ENCODE data around the gene NUDT21.

NUDT21 gene

DNA sequence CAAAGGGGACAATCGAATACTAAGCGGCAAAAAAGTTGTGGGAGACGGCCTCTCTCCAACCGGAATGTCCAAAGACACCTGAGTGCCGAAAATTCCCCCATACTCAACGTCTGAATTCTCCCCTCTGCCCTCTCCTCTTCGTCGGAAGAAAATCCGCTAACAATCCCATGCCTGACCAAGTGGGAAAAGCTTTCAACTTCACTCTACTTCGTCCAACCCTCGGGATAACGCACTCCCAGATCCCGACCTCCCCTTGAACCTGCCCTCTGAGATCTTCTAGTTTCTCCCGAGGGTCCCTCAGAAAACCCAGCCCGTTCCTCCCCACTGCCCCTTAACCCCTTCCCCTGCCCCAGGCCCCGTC lies 26.7 kb downstream of the NUDT21 start:
- DNase-seq (ENCODE audit: insufficient read length) = no peak

DNA sequence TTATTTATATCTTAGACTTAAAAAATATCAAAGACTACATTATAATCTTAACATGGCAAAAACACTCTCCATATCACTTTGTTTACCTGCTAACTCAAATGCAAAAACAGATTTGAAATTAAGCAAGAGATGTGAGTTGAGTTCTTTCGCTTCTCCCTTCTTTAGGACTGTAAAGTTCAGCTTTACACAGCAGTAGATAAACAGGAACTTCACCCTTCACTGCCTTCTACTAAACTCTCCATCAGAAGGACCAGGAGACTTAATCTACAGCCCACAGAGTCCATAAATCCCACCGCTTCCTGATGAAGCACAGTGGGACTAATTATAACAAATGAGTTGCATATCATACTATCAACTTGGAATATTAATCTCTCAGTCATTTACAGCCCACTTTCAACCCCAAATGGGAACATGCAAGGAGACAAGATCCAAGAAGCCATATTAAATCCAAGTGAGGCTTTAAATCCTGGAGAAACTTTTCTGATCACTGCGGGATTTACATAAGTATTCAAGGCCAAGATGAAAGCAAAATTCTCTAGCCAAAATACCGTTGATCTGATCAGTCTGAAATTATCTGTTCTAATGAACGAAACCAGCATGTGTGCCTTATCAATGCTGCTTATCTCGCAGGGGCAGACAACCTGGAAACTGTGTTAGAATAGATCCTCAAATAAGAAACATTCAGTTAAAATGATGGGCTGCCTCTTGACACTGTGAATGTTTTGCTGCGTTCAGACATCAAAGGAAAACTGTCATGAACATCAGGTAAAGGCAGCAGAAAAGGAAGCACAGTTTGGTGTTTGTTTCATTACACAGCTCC lies 27.3 kb downstream of the NUDT21 start:
- DNase-seq (ENCODE audit: insufficient read length) = no peak
- FAIRE-seq = peak; percentile 70
- TF ChIP-seq TAF1 (IDR thresholded peaks at IDR 0.05; ENCODE audit: borderline replicate concordance, low read depth, low read length) = no peak
- no peak for TF ChIP-seq POLR2A (IDR thresholded peaks at IDR 0.05; ENCODE audit: low read depth, low read length)
- TF ChIP-seq POLR2AphosphoS5 (IDR thresholded peaks at IDR 0.05; ENCODE audit: low read depth, low read length) = no peak

More for the DNA sequence above, 26.7 kb downstream of the NUDT21 start:
- no peak for FAIRE-seq
- no peak for TF ChIP-seq TAF1 (IDR thresholded peaks at IDR 0.05; ENCODE audit: borderline replicate concordance, low read depth, low read length)
- no peak for TF ChIP-seq POLR2AphosphoS5 (IDR thresholded peaks at IDR 0.05; ENCODE audit: low read depth, low read length)
- TF ChIP-seq POLR2A (IDR thresholded peaks at IDR 0.05; ENCODE audit: low read depth, low read length) = no peak

DNA sequence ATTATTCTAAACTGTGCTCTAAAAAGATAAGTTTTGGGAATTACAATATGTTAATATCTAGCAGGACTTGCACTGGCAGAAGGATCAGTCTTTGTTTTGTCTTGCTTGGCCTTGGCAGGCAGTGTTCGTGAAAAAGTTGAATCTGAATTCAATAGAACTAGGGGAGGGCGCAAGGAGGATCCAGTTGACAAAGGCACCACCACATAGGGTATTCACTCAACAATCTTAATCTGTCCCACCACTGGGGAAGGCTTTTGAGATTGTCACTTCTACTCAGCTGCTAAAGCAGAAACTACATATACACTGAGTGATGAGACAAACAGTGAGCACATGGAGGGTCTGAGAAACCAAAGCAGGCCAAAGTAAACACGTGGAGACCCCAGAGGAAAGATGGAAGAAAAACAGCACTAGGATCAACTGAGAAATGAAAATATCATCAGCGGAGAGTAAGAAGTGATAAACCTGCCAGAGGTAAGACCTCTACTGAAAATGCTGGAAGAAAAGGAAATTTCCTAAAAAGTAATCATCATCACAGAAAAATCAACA lies 28.2 kb downstream of the NUDT21 start:
- DNase-seq (ENCODE audit: insufficient read length) = no peak
- FAIRE-seq = no peak
- TF ChIP-seq POLR2AphosphoS5 (IDR thresholded peaks at IDR 0.05; ENCODE audit: low read depth, low read length) (no peak), POLR2A (IDR thresholded peaks at IDR 0.05; ENCODE audit: low read depth, low read length) (no peak), TAF1 (IDR thresholded peaks at IDR 0.05; ENCODE audit: borderline replicate concordance, low read depth, low read length) (no peak)

DNA sequence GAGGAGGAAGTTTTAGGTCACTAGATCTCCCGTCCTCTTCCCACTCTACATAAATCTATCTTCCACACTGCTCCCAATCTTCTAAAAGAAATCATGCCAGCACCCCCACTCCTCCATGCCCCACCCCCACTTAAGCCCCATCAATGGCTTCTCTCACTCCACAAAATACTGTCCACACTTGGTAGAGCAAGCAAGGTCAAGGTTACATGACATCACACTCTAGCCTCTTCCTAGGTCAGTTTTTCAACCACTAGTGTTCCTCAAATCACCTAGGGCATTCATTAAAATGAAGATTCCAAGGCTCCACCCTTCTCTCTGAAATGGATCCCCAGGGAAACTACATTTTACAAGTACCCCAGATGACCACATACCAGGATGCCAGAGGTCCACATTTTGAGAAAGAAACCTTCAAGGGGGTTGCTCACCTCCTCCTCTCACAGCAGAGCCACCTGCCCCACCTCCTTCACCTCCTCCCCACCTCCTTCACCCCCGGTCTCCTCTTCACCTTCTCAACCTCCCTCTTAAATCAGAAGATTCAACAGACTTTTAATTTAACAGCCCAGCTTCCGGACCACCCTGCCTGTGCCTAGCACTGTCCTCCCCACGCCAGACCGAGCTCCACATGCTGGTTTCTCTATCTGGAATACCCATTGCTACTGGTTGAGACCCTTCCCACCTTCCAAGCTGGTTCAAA lies 29.0 kb downstream of the NUDT21 start:
- TF ChIP-seq POLR2AphosphoS5 (IDR thresholded peaks at IDR 0.05; ENCODE audit: low read depth, low read length) (no peak), TAF1 (IDR thresholded peaks at IDR 0.05; ENCODE audit: borderline replicate concordance, low read depth, low read length) (no peak)
- DNase-seq (ENCODE audit: insufficient read length) (no peak), FAIRE-seq (no peak)

DNA sequence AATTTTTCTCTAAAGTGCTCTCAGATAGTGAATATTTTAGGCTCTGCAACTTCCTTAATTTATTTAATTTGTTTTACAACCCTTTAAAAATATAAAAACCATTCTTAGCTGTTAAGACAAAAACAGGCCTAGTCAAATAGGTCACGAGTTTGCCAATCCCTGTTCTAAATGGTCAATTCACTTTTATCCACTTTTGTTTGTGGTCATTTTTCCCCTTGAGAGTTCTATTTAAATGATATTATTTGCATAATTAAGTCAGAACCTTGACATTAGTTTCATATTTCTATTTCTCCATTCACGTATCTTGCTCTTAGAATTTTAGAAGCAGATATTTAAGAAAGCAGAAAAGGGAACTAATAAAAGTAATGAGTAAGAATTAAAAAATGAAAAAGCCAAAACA lies 29.8 kb downstream of the NUDT21 start:
- TF ChIP-seq POLR2AphosphoS5 (IDR thresholded peaks at IDR 0.05; ENCODE audit: low read depth, low read length) = no peak
- no peak for TF ChIP-seq POLR2A (IDR thresholded peaks at IDR 0.05; ENCODE audit: low read depth, low read length)
- FAIRE-seq (no peak), DNase-seq (ENCODE audit: insufficient read length) (no peak)

DNA sequence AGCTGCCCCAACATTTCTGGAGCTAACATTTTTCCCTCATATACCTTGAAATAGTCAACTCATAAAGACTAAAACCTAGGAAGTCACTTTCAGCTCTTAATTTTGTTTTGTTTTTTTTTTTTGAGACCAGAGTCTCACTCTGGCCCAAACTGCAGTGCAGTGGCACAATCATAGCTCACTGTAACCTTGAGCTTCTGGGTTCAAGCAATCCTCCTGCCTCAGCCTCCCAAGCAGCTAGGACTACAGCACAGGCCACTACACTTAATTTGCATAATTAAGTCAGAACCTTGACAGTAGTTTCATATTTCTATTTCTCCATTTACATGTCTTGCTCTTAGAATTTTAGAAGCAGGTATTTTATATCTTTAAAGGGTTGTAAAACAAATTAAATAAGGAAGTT lies 30.5 kb downstream of the NUDT21 start:
- DNase-seq (ENCODE audit: insufficient read length) (no peak), FAIRE-seq (no peak)
- TF ChIP-seq POLR2AphosphoS5 (IDR thresholded peaks at IDR 0.05; ENCODE audit: low read depth, low read length) = no peak
- no peak for TF ChIP-seq POLR2A (IDR thresholded peaks at IDR 0.05; ENCODE audit: low read depth, low read length)
- no peak for TF ChIP-seq TAF1 (IDR thresholded peaks at IDR 0.05; ENCODE audit: borderline replicate concordance, low read depth, low read length)

DNA sequence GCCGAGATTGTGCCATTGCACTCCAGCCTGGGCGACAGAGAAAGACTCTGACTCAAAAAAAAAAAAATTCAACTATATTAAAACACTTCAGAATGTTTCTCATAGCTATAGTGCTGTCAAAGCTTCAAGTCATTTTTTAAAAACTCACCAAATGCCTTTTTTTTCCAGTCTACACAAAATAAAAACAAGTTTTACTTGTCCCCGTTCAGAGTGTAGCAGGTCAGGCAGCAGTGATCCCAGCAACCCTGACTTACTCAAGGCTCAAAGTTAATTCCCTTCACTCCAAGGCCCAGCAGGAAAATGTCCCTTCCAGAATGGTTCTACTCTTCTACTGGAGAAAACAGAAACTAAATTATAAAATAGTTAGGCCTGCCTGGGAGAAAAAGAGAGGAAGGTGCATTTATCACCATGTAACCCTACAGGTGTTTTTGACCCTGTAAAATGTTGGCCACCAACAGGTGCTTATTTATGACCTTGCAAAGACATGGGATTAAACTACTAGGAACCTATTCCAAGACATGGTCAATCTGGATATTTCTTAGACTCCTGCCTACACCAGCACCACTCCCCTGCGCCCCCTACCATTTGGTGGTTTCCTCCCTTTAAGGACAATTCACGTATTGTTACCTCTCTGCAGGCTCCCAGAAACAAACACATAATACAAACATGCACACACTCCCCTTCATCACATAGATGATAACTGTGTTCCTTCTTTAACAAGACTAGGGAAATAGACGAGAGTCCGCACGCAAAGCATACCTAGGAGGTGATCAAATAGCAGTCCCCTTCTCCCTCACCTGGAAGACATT lies 31.2 kb downstream of the NUDT21 start:
- no peak for DNase-seq (ENCODE audit: insufficient read length)
- no peak for FAIRE-seq
- TF ChIP-seq POLR2A (IDR thresholded peaks at IDR 0.05; ENCODE audit: low read depth, low read length) = no peak
- no peak for TF ChIP-seq POLR2AphosphoS5 (IDR thresholded peaks at IDR 0.05; ENCODE audit: low read depth, low read length)
- no peak for TF ChIP-seq TAF1 (IDR thresholded peaks at IDR 0.05; ENCODE audit: borderline replicate concordance, low read depth, low read length)

DNA sequence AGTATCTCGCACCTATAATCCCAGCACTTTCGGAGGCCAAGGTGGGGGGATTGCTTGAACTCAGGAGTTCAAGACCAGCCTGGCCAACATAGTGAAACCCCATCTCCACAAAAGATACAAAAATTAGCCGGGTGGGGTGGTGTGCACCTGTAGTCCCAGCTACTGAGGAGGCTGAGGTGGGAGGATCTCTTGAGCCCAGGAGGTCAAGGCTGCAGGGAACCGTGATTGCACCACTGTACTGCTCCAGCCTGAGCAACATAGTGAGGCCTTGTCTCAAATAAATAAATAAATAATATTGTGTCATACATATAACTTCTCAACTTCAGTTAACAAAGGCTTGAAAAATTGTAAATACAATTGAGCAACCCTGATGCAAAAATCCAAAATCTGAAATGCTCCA lies 34.0 kb downstream of the NUDT21 start:
- TF ChIP-seq TAF1 (IDR thresholded peaks at IDR 0.05; ENCODE audit: borderline replicate concordance, low read depth, low read length) = no peak
- no peak for TF ChIP-seq POLR2A (IDR thresholded peaks at IDR 0.05; ENCODE audit: low read depth, low read length)
- TF ChIP-seq POLR2AphosphoS5 (IDR thresholded peaks at IDR 0.05; ENCODE audit: low read depth, low read length) = no peak
- FAIRE-seq (no peak), DNase-seq (ENCODE audit: insufficient read length) (no peak)

DNA sequence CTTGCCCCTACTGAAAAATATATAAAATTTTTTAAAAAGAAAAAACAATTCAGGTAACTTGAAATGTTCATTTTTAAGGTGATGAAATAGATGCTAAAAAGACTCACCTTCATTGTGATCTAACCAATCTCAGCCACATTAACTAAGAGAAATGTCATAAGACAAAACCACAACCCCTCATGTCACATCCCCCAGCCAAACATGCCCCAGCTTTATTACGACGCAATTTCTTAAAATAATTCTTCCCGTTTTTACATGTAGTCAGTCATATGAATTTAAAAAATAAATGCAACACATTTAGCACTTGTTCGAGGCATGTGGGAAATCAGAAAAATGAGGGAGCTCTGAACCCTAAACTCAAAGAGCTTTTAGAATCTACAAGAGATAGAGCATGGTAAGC lies 35.3 kb downstream of the NUDT21 start:
- FAIRE-seq (no peak), DNase-seq (ENCODE audit: insufficient read length) (no peak)
- TF ChIP-seq TAF1 (IDR thresholded peaks at IDR 0.05; ENCODE audit: borderline replicate concordance, low read depth, low read length) = no peak
- no peak for TF ChIP-seq POLR2A (IDR thresholded peaks at IDR 0.05; ENCODE audit: low read depth, low read length)
- no peak for TF ChIP-seq POLR2AphosphoS5 (IDR thresholded peaks at IDR 0.05; ENCODE audit: low read depth, low read length)

DNA sequence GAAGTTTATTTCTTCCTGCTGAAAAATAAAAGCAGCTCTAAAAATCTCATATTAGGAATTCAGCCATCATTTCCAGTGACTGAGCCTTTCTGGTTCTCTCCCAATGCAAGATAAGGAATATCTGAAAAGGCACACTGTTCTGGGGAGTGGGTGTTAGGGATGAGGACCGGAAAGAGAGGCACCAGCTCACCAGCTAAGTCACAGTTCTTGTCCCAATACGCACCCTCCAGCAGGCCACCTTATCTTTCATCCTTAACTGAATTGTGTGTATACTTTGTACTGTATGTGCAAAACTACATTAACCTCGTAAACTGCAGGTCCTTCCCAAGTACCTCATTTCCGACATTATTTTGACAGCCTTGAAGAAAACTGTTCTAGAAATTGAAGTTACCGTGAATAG lies 36.8 kb downstream of the NUDT21 start:
- no peak for FAIRE-seq

DNA sequence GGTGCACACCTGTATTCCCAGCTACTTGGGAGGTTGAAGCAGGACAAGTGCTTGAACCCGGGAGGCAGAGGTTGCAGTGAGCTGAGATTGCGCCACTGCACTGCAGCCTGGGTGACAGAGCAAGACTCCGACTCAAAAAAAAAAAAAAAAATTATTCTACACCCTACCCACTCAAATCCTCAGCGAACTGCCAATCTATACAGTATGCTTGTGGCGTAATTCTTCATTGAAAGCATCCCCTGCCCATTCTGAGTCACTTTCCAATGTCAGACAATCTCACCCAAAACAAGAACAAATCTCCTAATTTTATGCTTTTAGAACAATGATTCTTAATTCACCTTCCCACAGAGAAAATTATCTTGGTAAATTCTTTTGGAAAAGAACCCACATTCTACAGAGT lies 37.8 kb downstream of the NUDT21 start:
- FAIRE-seq (no peak), DNase-seq (ENCODE audit: insufficient read length) (no peak)
- TF ChIP-seq TAF1 (IDR thresholded peaks at IDR 0.05; ENCODE audit: borderline replicate concordance, low read depth, low read length) = no peak
- no peak for TF ChIP-seq POLR2A (IDR thresholded peaks at IDR 0.05; ENCODE audit: low read depth, low read length)
- no peak for TF ChIP-seq POLR2AphosphoS5 (IDR thresholded peaks at IDR 0.05; ENCODE audit: low read depth, low read length)

More for the DNA sequence above, 36.8 kb downstream of the NUDT21 start:
- DNase-seq (ENCODE audit: insufficient read length) = no peak
- TF ChIP-seq TAF1 (IDR thresholded peaks at IDR 0.05; ENCODE audit: borderline replicate concordance, low read depth, low read length) = no peak

Data from GM12892 (cell line).